K562 (cell line): ENCODE results near the gene ADNP2. TPM values are rescaled to one million over a fixed set of nuclear protein-coding genes. Genes with fewer than 3 reads are reported as not detected.

ENCODE experiments used
- ATAC-seq: fragments of 200-7000 bp; cut with Tn5 transposase; 3 replicates; pipeline ENCODE4 v1.9.1; 2020; ENCODE audit warnings: moderate library complexity
- BruUV-seq: library from RNA; stranded (reverse); fragments of 400-500 nt; replicated peaks from 2 replicates; lab custom pipeline; 2021; lab: Mats Ljungman, UMichigan
- CTCF ChIA-PET: fragments of 300-600 bp; formaldehyde crosslinking; extraction: SDS; loops from one replicate; lab custom pipeline; 2021; ENCODE audit warnings: low intra/inter-chr PET ratio; lab: Yijun Ruan, JAX
- POLR2A ChIA-PET: fragments of 300-600, 350-650 bp; sonication (Branson Sonifier 250); formaldehyde crosslinking; extraction: SDS; loops from one replicate; lab custom pipeline; 2021; ENCODE audit warnings: antibody characterized with exemption, inconsistent platforms; lab: Yijun Ruan, JAX
- DNase-seq, 4 experiments: peaks; one replicate each; pipeline versions ENCODE4 v3.0.0 to v3.0.0-alpha.2; 2011 to 2018; ENCODE audit warnings: low spot score in 3 of 4, mixed read lengths in 3 of 4; ENCODE audit errors: extremely low read depth in 1 of 4
- FAIRE-seq: peaks from 2 replicates; lab custom pipeline; 2011; peaks lifted over from hg19 to GRCh38; lab: Jason Lieb, UNC
- H2AFZ ChIP-seq: 2 replicates; pipeline ENCODE4 v1.6.0; 2011; ENCODE audit warnings: low read depth, low read length, control low read depth, inconsistent platforms
- H3K27ac ChIP-seq: fragments of 200-600 bp; 3 replicates; pipeline ENCODE4 v1.8.0; 2011; ENCODE audit warnings: low read depth, mild to moderate bottlenecking, control low read depth, inconsistent platforms, low read length, moderate library complexity, mixed read lengths; ENCODE audit errors: extremely low read depth
- H3K27me3 ChIP-seq, 2 experiments: fragments of 300-600 bp in 1 of 2; 2 replicates in 1 of 2; 3 replicates in 1 of 2; pipeline versions ENCODE4 v1.6.0 to v1.8.0; 2011; ENCODE audit warnings: inconsistent platforms in 2 of 2, low read length in 2 of 2, mild to moderate bottlenecking in 1 of 2, mixed read lengths in 1 of 2, moderate library complexity in 1 of 2; ENCODE audit not compliant: control insufficient read depth in 2 of 2, insufficient read depth in 2 of 2
- H3K36me3 ChIP-seq: fragments of 300-600 bp; 3 replicates; pipeline ENCODE4 v1.8.0; 2011; ENCODE audit warnings: mild to moderate bottlenecking, low read length, inconsistent platforms; ENCODE audit not compliant: control insufficient read depth, insufficient read depth
- H3K4me1 ChIP-seq, 2 experiments: fragments of 200-600 bp in 1 of 2; replicated peaks in 1 of 2; 2 replicates in 1 of 2; 3 replicates in 1 of 2; pipeline versions ENCODE4 v1.5.1 to v1.8.0; 2011; ENCODE audit warnings: inconsistent platforms in 2 of 2, low read length in 2 of 2, mild to moderate bottlenecking in 1 of 2, mixed read lengths in 1 of 2, moderate library complexity in 1 of 2; ENCODE audit not compliant: control insufficient read depth in 2 of 2, insufficient read depth in 2 of 2
- H3K4me2 ChIP-seq: 2 replicates; pipeline ENCODE4 v1.6.1; 2011; ENCODE audit warnings: low read length, control low read depth, inconsistent platforms, mixed read lengths; ENCODE audit not compliant: insufficient read depth
- H3K4me3 ChIP-seq: fragments of 200-600 bp; sonication (generic), shearing (Covaris generic); 2 replicates; pipeline ENCODE4 v1.5.1; 2016; ENCODE audit warnings: control low read depth, inconsistent platforms
- H3K79me2 ChIP-seq: fragments of 200-600 bp; 3 replicates; pipeline ENCODE4 v1.8.0; 2011; ENCODE audit warnings: low read length, inconsistent platforms; ENCODE audit not compliant: control insufficient read depth, insufficient read depth
- H3K9ac ChIP-seq, 2 experiments: 2 replicates each; pipeline versions ENCODE4 v1.6.0 to v1.6.1; 2011; ENCODE audit warnings: low read depth in 2 of 2, low read length in 2 of 2, control low read depth in 1 of 2, inconsistent platforms in 1 of 2, mild to moderate bottlenecking in 1 of 2, mixed read lengths in 1 of 2; ENCODE audit not compliant: insufficient read depth in 1 of 2
- H3K9me1 ChIP-seq: one replicate; pipeline ENCODE4 v1.6.0; 2011; ENCODE audit warnings: inconsistent platforms, mild to moderate bottlenecking, low read length, moderate library complexity; ENCODE audit not compliant: control insufficient read depth, insufficient read depth
- H3K9me3 ChIP-seq: replicated peaks from 2 replicates; pipeline ENCODE4 v1.5.1; 2011; ENCODE audit warnings: low read depth, low read length, inconsistent platforms; ENCODE audit not compliant: control insufficient read depth, insufficient read depth
- H4K20me1 ChIP-seq: replicated peaks from 2 replicates; pipeline ENCODE4 v1.6.1; 2011; ENCODE audit warnings: low read length, inconsistent platforms, mixed read lengths; ENCODE audit not compliant: control insufficient read depth, insufficient read depth
- ARID3B ChIP-seq: fragments of 250-450 bp; sonication (Bioruptor Pico); IDR thresholded peaks from 2 replicates; pipeline ENCODE4 v1.4.0; 2020; ENCODE audit warnings: borderline replicate concordance
- CBX2 ChIP-seq: fragments of 200-600 bp; sonication (generic); IDR thresholded peaks from one replicate; pipeline ENCODE4 v1.6.1; 2012; ENCODE audit warnings: mild to moderate bottlenecking, low read length, inconsistent platforms; ENCODE audit not compliant: insufficient read depth, poor library complexity, severe bottlenecking
- CEBPG ChIP-seq, 3 experiments: fragments of 200-800 bp in 1 of 3; sonication (Bioruptor generic) in 1 of 3; sonication (generic) in 1 of 3; formaldehyde crosslinking in 1 of 3; IDR thresholded peaks in 2 of 3; conservative IDR thresholded peaks in 1 of 3; 2 replicates each; pipeline versions ENCODE4 v1.6.1 to v1.8.0; 2016 to 2022; ENCODE audit warnings: missing compliant biosample characterization in 2 of 3, missing genetic modification characterization in 2 of 3, mild to moderate bottlenecking in 1 of 3, missing genetic modification reagents in 1 of 3
- CTBP1 ChIP-seq: fragments of 450-650 bp; IDR thresholded peaks from 2 replicates; pipeline ENCODE4 v1.6.1; 2016; ENCODE audit warnings: borderline replicate concordance
- IRF1 ChIP-seq: sonication (generic); formaldehyde crosslinking; IDR thresholded peaks from 2 replicates; pipeline ENCODE4 v1.8.0; 2022; ENCODE audit warnings: missing genetic modification reagents, mild to moderate bottlenecking, borderline replicate concordance
- MCM3 ChIP-seq: fragments of 450-650 bp; IDR thresholded peaks from 2 replicates; pipeline ENCODE4 v1.6.1; 2016
- MCM7 ChIP-seq, 2 experiments: fragments of 450-650 bp; IDR thresholded peaks; 2 replicates each; pipeline ENCODE4 v1.6.1; 2016 to 2018
- MEF2A ChIP-seq: IDR thresholded peaks from 2 replicates; pipeline ENCODE4 v1.6.1; 2011; ENCODE audit warnings: low read depth, mild to moderate bottlenecking, low read length, moderate library complexity; ENCODE audit not compliant: control insufficient read depth
- NKRF ChIP-seq: fragments of 450-650 bp; IDR thresholded peaks from 2 replicates; pipeline ENCODE4 v1.6.1; 2016; ENCODE audit warnings: borderline replicate concordance
- RCOR1 ChIP-seq, 2 experiments: IDR thresholded peaks; 2 replicates each; pipeline ENCODE4 v1.6.1; 2012; ENCODE audit warnings: low read depth in 2 of 2, low read length in 2 of 2, borderline replicate concordance in 1 of 2, improper control_type of control experiment in 1 of 2
- SMARCE1 ChIP-seq: fragments of 450-650 bp; IDR thresholded peaks from 2 replicates; pipeline ENCODE4 v1.7.1; 2016; ENCODE audit warnings: mild to moderate bottlenecking
- SPI1 ChIP-seq: IDR thresholded peaks from 2 replicates; pipeline ENCODE4 v1.6.1; 2011; ENCODE audit warnings: low read depth, low read length, control low read depth, borderline replicate concordance
- XRCC5 ChIP-seq: fragments of 200-400 bp; formaldehyde crosslinking; IDR thresholded peaks from 2 replicates; pipeline ENCODE4 v1.6.1; 2017; ENCODE audit warnings: low read depth, mild to moderate bottlenecking, low read length
- ZC3H8 ChIP-seq: fragments of 450-650 bp; IDR thresholded peaks from 2 replicates; pipeline ENCODE4 v1.6.1; 2017
- ZFP36 ChIP-seq: fragments of 150-350 bp; IDR thresholded peaks from 2 replicates; pipeline ENCODE4 v1.6.1; 2018; ENCODE audit warnings: low read length, low read depth; ENCODE audit not compliant: partially characterized antibody
- ZNF174 ChIP-seq: fragments of 250-450 bp; sonication (Bioruptor Pico); IDR thresholded peaks from 2 replicates; pipeline ENCODE4 v1.4.0; 2020; ENCODE audit warnings: mild to moderate bottlenecking
- ZNF239 ChIP-seq: fragments of 250-450 bp; sonication (Bioruptor Pico); IDR thresholded peaks from 2 replicates; pipeline ENCODE4 v1.4.0; 2020; ENCODE audit warnings: mild to moderate bottlenecking
- whole genome bisulfite sequencing: fragments of 100-300 bp; shearing (Covaris generic); methylation state at CpG from one replicate; pipeline ENCODE4 v1.1.6; 2016; ENCODE audit warnings: low coverage, mixed read lengths; ENCODE audit not compliant: insufficient coverage; ENCODE audit errors: missing lambda C conversion rate; 5-methylcytosine and 5-hydroxymethylcytosine counted together
- in situ Hi-C: fragments of 300-500 bp; cut with MboI; formaldehyde crosslinking; loops from 4 replicates; pipeline ENCODE4 v1.15.0; 2018; ENCODE audit warnings: inconsistent platforms, mixed read lengths
- intact Hi-C: fragments of 100-400 bp; cut with micrococcal nuclease; formaldehyde crosslinking; loops from 2 replicates; pipeline ENCODE4 v1.14.2; 2022
- polyA plus RNA-seq, 8 experiments: library from polyadenylated mRNA; depleted of rRNA in 4 of 8; stranded (reverse) in 5 of 8; unstranded in 3 of 8; fragments of >200 nt; fragmentation: Nextera tagmentation in 2 of 8; fragmentation: Illumina TruSeq in 1 of 8; extraction: Ambion mirVana in 2 of 8; extraction: Trizol in 1 of 8; gene quantifications; 2 replicates each; pipeline versions ENCODE4 v1.2.1 to v1.2.3, GENCODE V29; 2011 to 2014; ENCODE audit warnings: inconsistent platforms in 1 of 8, missing spikeins in 1 of 8
- total RNA-seq, 7 experiments: library from RNA; depleted of rRNA in 6 of 7; stranded (reverse); fragments of >200 nt in 6 of 7; fragmentation: Illumina TruSeq in 2 of 7; extraction: Trizol in 2 of 7; gene quantifications; 2 replicates each; pipeline versions ENCODE4 v1.2.1 to v1.2.3, GENCODE V29; 2011 to 2021; ENCODE audit warnings: low replicate concordance in 1 of 7
- TF ChIP-seq, protein P1 (sequence below): fragments of 450-650 bp; IDR thresholded peaks from 2 replicates; pipeline ENCODE4 v1.6.1; 2016; ENCODE audit warnings: low read depth, mild to moderate bottlenecking, moderate library complexity

ADNP2 gene
- total and polyA plus RNA-seq, 9 of the 15 experiments (the other 6 are each of a cell fraction or from before 2014, with no cell fraction given): 5.8 to 24.3 (median 16.0) TPM

- Histone ChIP-seq H3K4me2 (no peak overlapping the region), H3K27me3 (no peaks in the 10 kb centered on the region), H3K9ac (no peak overlapping the region), H3K9me3 (no peaks in the 10 kb centered on the region; the same call in 1 of the 2 replicates), H4K20me1 (no peaks in the 10 kb centered on the region), H3K27ac (peak overlapping the region; percentile 8; the same call in 1 of the 3 replicates), H2AFZ (peak overlapping the region; percentile 72), H3K79me2 (no peaks in the 10 kb centered on the region), H3K36me3 (no peaks in the 10 kb centered on the region), H3K9me1 (no peaks in the 10 kb centered on the region), H3K4me1 (peaks cover 18 to 31% of the 10 kb centered on the region in 2 experiments; a peak in 4 of 5 replicates), H3K4me3 (no peak overlapping the region)
- CTCF ChIA-PET: no interaction called here
- intact Hi-C loops (no loop called here), in situ Hi-C loops (no loop called here)
- ATAC-seq: no peak
- DNase-seq: peak in 1 of 4 experiments; percentile 21
- POLR2A ChIA-PET: no interaction called here
- no TSS peak for BruUV-seq
- peak; percentile 84 for FAIRE-seq
- 6% methylated on average over 6 of the region's 7 CpGs for WGBS
- TF ChIP-seq SMARCE1: peak; percentile 31; the same call in 1 of the 2 replicates
- no peak for TF ChIP-seq MEF2A
- TF ChIP-seq IRF1: no peak
- no peak for TF ChIP-seq MCM3
- no peak for TF ChIP-seq CBX2
- TF ChIP-seq RCOR1 (IDR thresholded peaks at IDR 0.05; ENCODE audit: borderline replicate concordance in 1 of 2, low read depth in 2 of 2, low read length in 2 of 2): peak in 1 of 2 experiments; percentile 47; a peak in 1 of 4 replicates
- TF ChIP-seq ZC3H8: no peak
- TF ChIP-seq NKRF: no peak
- TF ChIP-seq CEBPG (CRISPR knock-in tag; IDR thresholded peaks at IDR 0.05): no peak
- no peak for TF ChIP-seq CEBPG (tag; conservative IDR thresholded peaks at IDR 0.05 in 1 of 2, IDR thresholded peaks at IDR 0.05 in 1 of 2)
- TF ChIP-seq MCM7 (IDR thresholded peaks at IDR 0.05): no peak
- TF ChIP-seq ZNF239 (CRISPR knock-in tag): peak; percentile 73
- peak; percentile 11; the same call in 1 of the 2 replicates for TF ChIP-seq SPI1
- TF ChIP-seq ZFP36: no peak
- no peak for TF ChIP-seq CTBP1
- no peak for TF ChIP-seq XRCC5
- TF ChIP-seq ZNF174: no peak
- TF ChIP-seq, protein P1, sequence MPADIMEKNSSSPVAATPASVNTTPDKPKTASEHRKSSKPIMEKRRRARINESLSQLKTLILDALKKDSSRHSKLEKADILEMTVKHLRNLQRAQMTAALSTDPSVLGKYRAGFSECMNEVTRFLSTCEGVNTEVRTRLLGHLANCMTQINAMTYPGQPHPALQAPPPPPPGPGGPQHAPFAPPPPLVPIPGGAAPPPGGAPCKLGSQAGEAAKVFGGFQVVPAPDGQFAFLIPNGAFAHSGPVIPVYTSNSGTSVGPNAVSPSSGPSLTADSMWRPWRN: 0 out of 2 replicates have a peak, but pooled peaks have one; percentile 65
- TF ChIP-seq ARID3B (CRISPR knock-in tag): no peak
Observed at GRCh38 chr18:80104364-80104779, 4.7 kb upstream of the ADNP2 start.
